Retinal pigment epithelial cell (primary cell): Measurements from ENCODE around the gene SFXN5.

Experiments
- DNase-seq: peaks from one replicate; pipeline ENCODE4 v3.0.0-alpha.2; 2010; ENCODE audit warnings: low read depth
- H3K4me3 ChIP-seq: 2 replicates; pipeline ENCODE4 v1.5.1; 2011; ENCODE audit warnings: mild to moderate bottlenecking, low read length, control low read depth, moderate library complexity
- CTCF ChIP-seq: conservative IDR thresholded peaks from 2 replicates; pipeline ENCODE4 v1.5.1; 2011; ENCODE audit warnings: low read depth, low read length, control low read depth, inconsistent platforms

SFXN5 gene

DNA sequence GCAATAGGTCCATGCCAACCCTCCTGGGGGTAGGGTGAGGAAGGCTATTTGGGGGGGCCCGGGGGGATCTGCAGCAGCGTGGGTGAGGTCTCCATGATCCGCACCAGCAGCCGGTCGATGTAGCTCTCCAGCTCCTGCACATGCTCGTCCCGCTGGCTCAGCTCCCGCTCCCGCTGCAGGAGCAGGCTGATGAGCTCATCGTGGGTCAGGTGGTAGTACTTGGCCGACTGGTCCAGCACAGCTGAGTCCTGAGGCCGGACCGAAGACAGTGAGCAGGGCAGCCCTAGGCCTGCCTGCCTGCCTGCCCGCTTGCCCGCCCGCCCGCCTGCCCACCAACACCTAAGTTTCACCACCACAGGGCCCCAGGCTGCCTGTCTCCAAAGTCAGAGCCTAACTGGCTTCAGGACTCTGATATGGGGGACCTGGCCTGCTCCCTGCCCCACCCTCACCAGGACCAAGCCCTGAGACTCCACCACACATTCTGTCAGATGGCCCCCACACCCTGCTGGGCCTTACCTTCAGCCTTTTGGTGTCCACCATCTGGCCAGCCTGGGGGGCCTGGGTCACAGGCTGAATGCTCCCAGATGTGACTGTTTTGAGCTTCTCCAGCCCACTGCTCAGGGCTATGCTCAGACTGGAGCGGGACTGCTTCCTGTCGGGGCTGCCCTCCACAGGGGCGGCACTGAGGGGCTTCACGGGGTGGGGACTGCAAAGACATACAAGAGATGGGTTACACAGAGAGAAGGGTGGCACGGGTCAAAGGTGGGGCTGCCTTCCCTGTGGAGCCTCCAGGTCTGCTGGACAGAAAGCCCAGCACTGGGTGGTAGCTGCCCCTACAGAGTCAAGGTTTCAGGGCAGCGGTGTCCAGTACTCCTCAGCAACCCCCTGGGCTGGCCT lies 4.2 kb upstream of the SFXN5 start:
- DNase-seq, result no peak
- no peak overlapping the region for H3K4me3 ChIP-seq
- no peak for TF ChIP-seq CTCF

GRCh38 chr2:73074110-73075069 lies 2.9 kb upstream of the SFXN5 start:
- no peak for DNase-seq
- no peak overlapping the region for H3K4me3 ChIP-seq
- TF ChIP-seq CTCF, result no peak

DNA sequence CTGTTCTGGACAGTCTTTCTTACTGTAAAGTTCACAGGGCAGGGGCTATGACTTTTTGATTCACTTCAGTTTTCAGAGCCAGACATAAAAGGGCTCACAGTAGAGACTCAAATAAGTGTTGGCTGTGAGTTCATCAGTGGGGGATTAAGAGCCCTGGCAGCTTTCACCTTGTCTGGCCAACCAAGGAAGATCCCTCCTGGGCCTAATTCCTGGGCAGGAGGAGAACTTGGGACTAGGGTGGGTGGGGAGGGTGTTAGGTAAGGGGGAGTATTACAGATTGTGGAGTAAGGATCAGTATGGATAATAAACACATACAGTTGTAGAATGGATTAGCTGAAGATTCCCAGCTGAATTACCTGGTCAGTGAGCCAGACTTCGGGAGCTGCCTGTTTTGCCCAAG lies 904 bp upstream of the SFXN5 start:
- peak overlapping the region; percentile 86 for H3K4me3 ChIP-seq
- TF ChIP-seq CTCF, result no peak
- DNase-seq, result no peak

- no peak for TF ChIP-seq CTCF
- no peak for DNase-seq
- peak overlapping the region; percentile 86 for H3K4me3 ChIP-seq
Observed at GRCh38 chr2:73072129-73072395, 550 bp upstream of the SFXN5 start.

- peak overlapping the region; percentile 86 for H3K4me3 ChIP-seq
- peak; percentile 72 for DNase-seq
- no peak for TF ChIP-seq CTCF
Observed at GRCh38 chr2:73070643-73071359, 711 bp downstream of the SFXN5 start.

DNA sequence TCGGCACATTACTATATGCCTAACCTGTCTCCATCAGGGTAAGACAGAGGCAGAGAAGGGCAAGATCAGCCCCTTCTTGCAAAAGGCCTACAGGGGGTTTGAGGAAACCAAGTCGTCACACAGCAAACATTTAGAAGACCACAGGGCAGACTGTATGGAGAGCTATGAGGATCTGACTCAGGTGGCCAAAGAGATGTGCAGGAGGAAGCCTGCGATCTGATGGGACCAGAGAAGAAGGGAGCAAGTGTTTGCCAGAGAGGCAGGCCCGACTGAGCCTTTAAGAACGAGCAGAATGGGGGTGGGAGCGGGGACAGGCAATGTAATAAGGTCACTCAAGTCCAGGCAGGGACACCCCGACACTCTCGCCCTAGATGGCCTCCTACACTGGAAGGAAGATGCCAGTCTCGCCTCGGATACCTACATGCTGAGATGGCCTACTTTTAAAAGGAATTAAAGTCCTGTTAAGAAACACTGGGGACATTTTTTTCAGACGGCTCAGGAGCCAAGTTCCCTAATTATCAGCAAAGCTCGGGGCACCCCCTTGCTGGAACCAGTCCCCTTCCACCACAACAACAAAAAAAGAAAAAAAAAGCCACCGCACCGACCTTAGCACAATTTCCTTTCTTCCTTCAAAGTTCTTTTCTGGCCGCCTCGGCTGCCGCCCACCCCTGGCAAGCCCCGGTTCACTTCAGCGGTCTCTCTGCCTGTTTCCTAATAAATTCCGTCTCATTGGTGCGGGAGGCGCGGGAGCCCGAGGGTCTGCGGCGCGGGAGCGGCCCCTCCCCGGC lies 1.5 kb downstream of the SFXN5 start:
- TF ChIP-seq CTCF, result no peak
- DNase-seq, result no peak
- peak overlapping the region; percentile 86 for H3K4me3 ChIP-seq
